ENCODE results near the gene SLC35D1. TPM values are rescaled to one million over a fixed set of nuclear protein-coding genes. Genes with fewer than 3 reads are reported as not detected.

SLC35D1 gene
- total RNA-seq, 1 experiment from 2014 or later = 3.8 TPM

DNA sequence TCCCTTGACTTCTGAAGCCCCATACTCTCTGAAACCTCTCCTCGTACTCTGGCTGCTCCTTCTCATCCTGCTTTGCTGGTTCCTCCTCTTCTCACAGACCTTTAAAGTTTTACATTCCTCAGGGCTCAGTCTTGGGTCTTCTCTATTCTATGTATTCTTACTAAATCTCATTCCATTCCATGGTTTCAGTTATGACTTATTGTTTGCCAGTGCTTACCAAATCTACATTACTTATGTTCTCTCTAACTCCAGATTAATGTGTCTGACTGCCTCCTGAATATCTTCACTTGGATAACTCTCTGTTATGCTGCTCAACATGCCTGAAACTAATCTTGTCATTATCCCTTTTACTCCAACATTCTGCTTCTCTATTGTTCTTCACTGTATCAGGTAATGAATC, 5.4 kb upstream of the SLC35D1 start:
- H4K20me1 ChIP-seq (ENCODE audit: control insufficient read depth, insufficient read depth, insufficient read length) = no peaks in the 10 kb centered on the region
- no peak overlapping the region for H3K4ac ChIP-seq (ENCODE audit: low read depth, low read length)
- H3K9me3 ChIP-seq (ENCODE audit: control insufficient read depth, low read depth, low read length) = no peaks in the 10 kb centered on the region
- H2BK20ac ChIP-seq (ENCODE audit: low read depth, low read length, poor library complexity, severe bottlenecking) = no peak overlapping the region
- H3K27me3 Mint-ChIP-seq (ENCODE audit: low read depth) = no peaks in the 10 kb centered on the region; the same call in none of the 2 replicates
- H3K27ac ChIP-seq (ENCODE audit: insufficient read length, low read depth, low read length) = no peak overlapping the region
- H3K4me1 Mint-ChIP-seq = peaks cover 9% of the 10 kb centered on the region in 2 experiments
- no peak overlapping the region for H3K9ac ChIP-seq (ENCODE audit: extremely low read depth, insufficient read length, low read length)
- H3K36me3 Mint-ChIP-seq (ENCODE audit: insufficient read depth in 1 of 3, low read depth in 3 of 3) = no peaks in the 10 kb centered on the region
- H3K79me2 ChIP-seq (ENCODE audit: insufficient read depth, low read length) = no peaks in the 10 kb centered on the region
- H2AFZ ChIP-seq (ENCODE audit: low read length) = no peak overlapping the region
- H2BK120ac ChIP-seq (ENCODE audit: low read depth, low read length, poor library complexity, severe bottlenecking) = no peak overlapping the region
- H3K79me1 ChIP-seq (ENCODE audit: insufficient read depth, low read depth, low read length, poor library complexity, severe bottlenecking) = no peaks in the 10 kb centered on the region
- H2BK12ac ChIP-seq (ENCODE audit: insufficient read length, low read depth, low read length) = no peak overlapping the region
- no peak overlapping the region for H3K23ac ChIP-seq (ENCODE audit: insufficient read length, low read depth, low read length)
- DNase-seq = no peak
- no peak overlapping the region for H2BK5ac ChIP-seq (ENCODE audit: insufficient read length, low read length)
- H3K56ac ChIP-seq (ENCODE audit: insufficient read length, low read depth, low read length) = no peak overlapping the region
- no peak overlapping the region for H2AK5ac ChIP-seq (ENCODE audit: insufficient read length, low read length)
- no peaks in the 10 kb centered on the region for H3K9me3 Mint-ChIP-seq
- H3K18ac ChIP-seq (ENCODE audit: insufficient read length, low read depth, low read length) = no peak overlapping the region
- H3K27me3 ChIP-seq (ENCODE audit: insufficient read depth, low read length) = no peaks in the 10 kb centered on the region
- no peak overlapping the region for H4K8ac ChIP-seq (replicated peaks; ENCODE audit: insufficient read length, low read depth, low read length)
- no peak overlapping the region for H3K4me3 Mint-ChIP-seq
- no peak for TF ChIP-seq CTCF (conservative IDR thresholded peaks at IDR 0.05)
- no peak overlapping the region for H3K4me2 ChIP-seq (ENCODE audit: insufficient read depth, insufficient read length, low read length)
- H4K91ac ChIP-seq (ENCODE audit: insufficient read length, low read depth, low read length) = no peak overlapping the region
- no peak overlapping the region for H3K14ac ChIP-seq (ENCODE audit: insufficient read depth, low read length)
- no peaks in the 10 kb centered on the region for H3K4me1 ChIP-seq (ENCODE audit: insufficient read depth, low read length)
- H3T11ph ChIP-seq (ENCODE audit: low read length) = no peak overlapping the region
- no peak overlapping the region for H4K5ac ChIP-seq (ENCODE audit: insufficient read length, low read depth, low read length)
- no peak overlapping the region for H3K27ac Mint-ChIP-seq
- H2BK15ac ChIP-seq (ENCODE audit: low read depth, low read length) = no peak overlapping the region
- WGBS (ENCODE audit: extremely low coverage, insufficient read length, low lambda C conversion rate) = no CpG with 5 or more reads among the region's 1 CpG
- H3K23me2 ChIP-seq (ENCODE audit: insufficient read length, low read depth, low read length, poor library complexity, severe bottlenecking) = no peaks in the 10 kb centered on the region
